ENCODE results near the gene LRRC51. TPM values are rescaled to one million over a fixed set of nuclear protein-coding genes. Genes with fewer than 3 reads are reported as not detected.
"Not testable (repeated sequence)": the region's sequence is repeated elsewhere in the genome, so short reads cannot be mapped to it uniquely, and the experiment has no call there.

The LRRC51 gene
- total and polyA plus RNA-seq, 2 of the 8 experiments (the other 6 are each of a cell fraction or from before 2014, with no cell fraction given), result 7.7 to 7.9 TPM

DNA sequence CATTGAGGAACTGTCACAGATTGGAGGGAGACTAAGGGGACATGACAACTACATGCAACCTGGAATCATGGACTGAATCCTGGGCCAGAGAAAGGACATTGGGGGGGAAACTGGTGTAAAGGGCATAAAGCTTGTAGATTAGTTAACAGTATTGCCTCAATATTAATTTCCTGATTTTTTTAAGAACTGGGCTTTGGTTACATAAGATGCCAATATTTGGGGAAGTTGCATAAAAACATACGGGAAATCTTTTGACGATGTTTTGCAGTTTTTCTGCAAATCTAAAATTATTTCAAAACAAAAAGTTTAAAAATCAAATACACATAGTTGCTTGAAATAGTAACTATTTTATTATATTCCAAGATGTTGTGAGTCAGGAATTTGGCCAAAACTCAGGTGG lies 52.0 kb downstream of the LRRC51 start (continued):
- no peak for TF ChIP-seq GTF2F1 (IDR thresholded peaks at IDR 0.05; ENCODE audit: borderline replicate concordance, low read depth, low read length)

DNA sequence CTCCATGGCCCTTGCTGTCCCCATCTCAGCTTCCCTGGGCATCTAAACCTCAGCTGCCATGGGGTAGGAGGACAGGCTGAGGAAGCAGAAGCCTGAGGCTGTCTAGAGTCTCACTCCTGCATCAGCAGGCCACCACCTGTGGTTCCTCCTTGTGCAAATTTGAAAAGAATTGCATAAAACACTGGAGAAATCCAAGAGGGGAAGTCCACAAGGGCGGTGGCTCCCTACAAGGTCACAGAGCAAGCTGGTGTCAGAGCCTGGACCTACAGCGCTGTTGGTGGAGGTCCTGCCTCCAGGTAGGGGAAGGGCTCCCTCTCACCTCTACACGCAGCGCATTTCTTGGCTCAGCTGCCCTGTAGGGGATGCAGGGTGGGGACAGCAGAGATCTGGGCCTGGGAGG lies 54.8 kb downstream of the LRRC51 start, which contains the start of gene FOLR3:
TSS of gene FOLR3 (plus strand) at position 253 of the 400 bp plus-strand sequence. CDS start 228 bp downstream, outside the sequence.
- H3K9me3 ChIP-seq (ENCODE audit: insufficient read depth in 2 of 2, low read depth in 1 of 2, low read length in 1 of 2); H3K27ac ChIP-seq (ENCODE audit: low read depth, low read length); H3K27me3 ChIP-seq (replicated peaks in 1 of 4; ENCODE audit: control insufficient read depth in 3 of 4, extremely low read depth in 1 of 4, insufficient read depth in 3 of 4, low read length in 3 of 4); H3K4me1 ChIP-seq (replicated peaks in 1 of 4; ENCODE audit: control insufficient read depth in 3 of 4, insufficient read depth in 4 of 4, low read length in 3 of 4); H2AFZ ChIP-seq (ENCODE audit: low read length); FAIRE-seq; POLR2A ChIA-PET (ENCODE audit: partially characterized antibody); H2BK120ac ChIP-seq (replicated peaks; ENCODE audit: low read depth, low read length); H4K20me1 ChIP-seq (replicated peaks in 1 of 2; ENCODE audit: control insufficient read depth in 1 of 2, insufficient read depth in 2 of 2, low read length in 2 of 2); H3K79me2 ChIP-seq (ENCODE audit: control insufficient read depth in 1 of 2, insufficient read depth in 2 of 2, low read length in 2 of 2); H3K36me3 ChIP-seq (ENCODE audit: control insufficient read depth in 2 of 4, insufficient read depth in 4 of 4, low read length in 3 of 4); H2BK12ac ChIP-seq (ENCODE audit: low read depth, low read length); H2BK5ac ChIP-seq (ENCODE audit: low read depth, low read length); H2AK5ac ChIP-seq (ENCODE audit: low read depth, low read length); H3K56ac ChIP-seq (replicated peaks; ENCODE audit: insufficient read length, low read depth, low read length); H4K91ac ChIP-seq (replicated peaks; ENCODE audit: insufficient read length, low read length); H3K14ac ChIP-seq (ENCODE audit: insufficient read length); H3K79me1 ChIP-seq (ENCODE audit: low read depth, low read length); DNase-seq (ENCODE audit: low read depth in 1 of 2, low spot score in 2 of 2); H3K23ac ChIP-seq (ENCODE audit: insufficient read length); H2BK15ac ChIP-seq (ENCODE audit: low read length); H3K4me3 ChIP-seq (ENCODE audit: extremely low read depth in 1 of 4, insufficient read depth in 2 of 4, low read depth in 3 of 4, low read length in 4 of 4); H4K5ac ChIP-seq (ENCODE audit: insufficient read length, low read depth, low read length); H3K23me2 ChIP-seq (ENCODE audit: low read depth, low read length); H3K9ac ChIP-seq (replicated peaks in 1 of 4; ENCODE audit: extremely low read depth in 1 of 4, low read depth in 3 of 4, low read length in 3 of 4); H3K4me2 ChIP-seq (ENCODE audit: insufficient read depth in 1 of 2, low read depth in 2 of 2, low read length in 2 of 2); H2BK20ac ChIP-seq (ENCODE audit: low read length); H3K4ac ChIP-seq (replicated peaks; ENCODE audit: insufficient read length, low read depth, low read length); H3K18ac ChIP-seq (ENCODE audit: extremely low read depth, low read length): not testable (repeated sequence)
- 93% methylated on average over 3 of the region's 4 CpGs; no CpG with 5 or more reads in 1 of the 2 experiments for WGBS, 2 experiments (ENCODE audit: extremely low coverage in 1 of 2, insufficient coverage in 1 of 2, insufficient read length in 1 of 2, insufficient replicate concordance in 2 of 2, low coverage in 1 of 2, low lambda C conversion rate in 2 of 2, missing lambda C conversion rate in 1 of 2)
- peak within 1 kb of the TSS; percentile 14; the same call in 1 of the 2 replicates for H4K8ac ChIP-seq (ENCODE audit: extremely low read depth, insufficient read depth, low read length)
- CTCF ChIA-PET (ENCODE audit: partially characterized antibody), result interaction anchor here (0.6 to 1.6 kb wide), 2 partner anchors 9 to 168 kb away, joined by 6 to 9 read pairs; no protein-coding TSS in a partner anchor
